A549 (cell line): ENCODE measurements around the gene NXPH3. TPM values are rescaled to one million over a fixed set of nuclear protein-coding genes. Genes with fewer than 3 reads are reported as not detected.

Experiments used
- ATAC-seq, 2 experiments: fragments of 200-7000 bp in 1 of 2; fragments of >200 bp in 1 of 2; cut with Nextera tagmentation in 1 of 2; cut with Tn5 transposase in 1 of 2; 3 replicates each; pipeline versions ENCODE4 v1.8.0 to v1.9.1; 2018 to 2020; ENCODE audit warnings: mild to moderate bottlenecking in 1 of 2, moderate library complexity in 1 of 2
- CTCF ChIA-PET: fragments of 300-600 bp; sonication (Branson Sonifier 250); formaldehyde crosslinking; extraction: SDS; loops from one replicate; lab custom pipeline; 2021; ENCODE audit warnings: antibody characterized with exemption, inconsistent platforms; lab: Yijun Ruan, JAX
- POLR2A ChIA-PET: fragments of 350-600 bp; formaldehyde crosslinking; extraction: SDS; loops from one replicate; lab custom pipeline; 2021; ENCODE audit warnings: antibody characterized with exemption, inconsistent platforms; lab: Yijun Ruan, JAX
- DNase-seq, 2 experiments: peaks; one replicate each; pipeline versions ENCODE4 v3.0.0 to v3.0.0-alpha.2; 2011 to 2016; ENCODE audit warnings: low read depth in 1 of 2, low spot score in 1 of 2
- FAIRE-seq: peaks from 2 replicates; lab custom pipeline; 2011; peaks lifted over from hg19 to GRCh38; lab: Jason Lieb, UNC
- H3K27ac ChIP-seq, 2 experiments: fragments of >200 bp; sonication (Bioruptor Twin); formaldehyde crosslinking; 3 replicates each; pipeline ENCODE4 v1.5.1; 2016 to 2017
- H3K4me1 ChIP-seq: fragments of >200 bp; sonication (Bioruptor Twin); formaldehyde crosslinking; 3 replicates; pipeline ENCODE4 v1.6.1; 2016
- H3K4me2 ChIP-seq: fragments of >200 bp; sonication (Bioruptor Twin); formaldehyde crosslinking; 3 replicates; pipeline ENCODE4 v1.6.1; 2016
- H3K4me3 ChIP-seq: fragments of >200 bp; sonication (Bioruptor Twin); formaldehyde crosslinking; 3 replicates; pipeline ENCODE4 v1.5.1; 2016
- H3K9me3 ChIP-seq: fragments of >200 bp; sonication (Bioruptor Twin); formaldehyde crosslinking; 3 replicates; pipeline ENCODE4 v1.6.1; 2016
- BCL3 ChIP-seq: fragments of >200 bp; sonication (Bioruptor Twin); formaldehyde crosslinking; IDR thresholded peaks from 3 replicates; pipeline ENCODE4 v1.6.1; 2016
- CHD4 ChIP-seq: fragments of 200-600 bp; sonication (generic); IDR thresholded peaks from 2 replicates; pipeline ENCODE4 v1.6.1; 2016; ENCODE audit warnings: antibody characterized with exemption, mild to moderate bottlenecking, borderline replicate concordance
- EHF ChIP-seq: fragments of 250-450 bp; sonication (Bioruptor Pico); IDR thresholded peaks from 2 replicates; pipeline ENCODE4 v1.5.0; 2020; ENCODE audit warnings: mild to moderate bottlenecking
- ELK1 ChIP-seq: fragments of 150-350 bp; IDR thresholded peaks from 2 replicates; pipeline ENCODE4 v1.6.1; 2014; ENCODE audit warnings: low read depth, mild to moderate bottlenecking, low read length
- EP300 ChIP-seq, 2 experiments: fragments of >200 bp; sonication (Bioruptor Twin); formaldehyde crosslinking; IDR thresholded peaks; 2 replicates in 1 of 2; 3 replicates in 1 of 2; pipeline ENCODE4 v1.6.1; 2016 to 2017
- FOSB ChIP-seq: fragments of 250-450 bp; sonication (Bioruptor Pico); IDR thresholded peaks from 2 replicates; pipeline ENCODE4 v1.5.0; 2020; ENCODE audit warnings: mild to moderate bottlenecking, moderate library complexity
- FOXS1 ChIP-seq: fragments of 250-450 bp; sonication (Bioruptor Pico); IDR thresholded peaks from 2 replicates; pipeline ENCODE4 v1.5.0; 2020; ENCODE audit warnings: mild to moderate bottlenecking, moderate library complexity
- GATA3 ChIP-seq: IDR thresholded peaks from 2 replicates; pipeline ENCODE4 v1.6.1; 2012; ENCODE audit warnings: borderline replicate concordance
- HDAC2 ChIP-seq: fragments of 200-600 bp; sonication (generic); IDR thresholded peaks from 2 replicates; pipeline ENCODE4 v1.6.1; 2016
- HEYL ChIP-seq: fragments of 250-450 bp; sonication (Bioruptor Pico); IDR thresholded peaks from 2 replicates; pipeline ENCODE4 v1.8.0; 2021; ENCODE audit warnings: mild to moderate bottlenecking, moderate library complexity
- HOXB5 ChIP-seq: fragments of 250-450 bp; sonication (Bioruptor Pico); IDR thresholded peaks from 2 replicates; pipeline ENCODE4 v1.5.0; 2020; ENCODE audit warnings: mild to moderate bottlenecking, moderate library complexity
- JUN ChIP-seq, 2 experiments: fragments of >200 bp; sonication (Bioruptor Twin); formaldehyde crosslinking; IDR thresholded peaks; 2 replicates in 1 of 2; 3 replicates in 1 of 2; pipeline ENCODE4 v1.6.1; 2016 to 2017
- KDM1A ChIP-seq: fragments of 200-600 bp; sonication (generic); IDR thresholded peaks from 2 replicates; pipeline ENCODE4 v1.6.1; 2016; ENCODE audit warnings: low read depth, mild to moderate bottlenecking
- MAFK ChIP-seq: fragments of 450-650 bp; IDR thresholded peaks from 2 replicates; pipeline ENCODE4 v1.6.1; 2014; ENCODE audit not compliant: partially characterized antibody
- MYC ChIP-seq: IDR thresholded peaks from 2 replicates; pipeline ENCODE4 v1.6.1; 2012; ENCODE audit warnings: mild to moderate bottlenecking, inconsistent platforms, low read length, improper control_type of control experiment, borderline replicate concordance
- NFE2L2 ChIP-seq: fragments of 150-350 bp; conservative IDR thresholded peaks from 2 replicates; pipeline ENCODE4 v1.6.1; 2014; ENCODE audit warnings: low read length
- NPAS2 ChIP-seq: fragments of 250-450 bp; sonication (Bioruptor Pico); IDR thresholded peaks from 2 replicates; pipeline ENCODE4 v1.8.0; 2022; ENCODE audit warnings: mild to moderate bottlenecking, moderate library complexity, borderline replicate concordance
- PBX3 ChIP-seq: IDR thresholded peaks from 2 replicates; pipeline ENCODE4 v1.6.1; 2012
- PHF8 ChIP-seq: fragments of 200-600 bp; sonication (generic); IDR thresholded peaks from 2 replicates; pipeline ENCODE4 v1.6.1; 2016; ENCODE audit warnings: low read depth, mild to moderate bottlenecking, antibody characterized with exemption, moderate library complexity, borderline replicate concordance
- POLR2A ChIP-seq: IDR thresholded peaks from 2 replicates; pipeline ENCODE4 v1.6.1; 2012; ENCODE audit warnings: mild to moderate bottlenecking, low read length
- RAD21 ChIP-seq, 2 experiments: fragments of >200 bp in 1 of 2; sonication (Bioruptor Twin) in 1 of 2; formaldehyde crosslinking in 1 of 2; IDR thresholded peaks in 1 of 2; conservative IDR thresholded peaks in 1 of 2; 2 replicates in 1 of 2; 3 replicates in 1 of 2; pipeline ENCODE4 v1.6.1; 2012 to 2018; ENCODE audit warnings: inconsistent platforms in 1 of 2
- RARB ChIP-seq: fragments of 250-450 bp; sonication (Bioruptor Pico); IDR thresholded peaks from 2 replicates; pipeline ENCODE4 v1.8.0; 2021; ENCODE audit warnings: mild to moderate bottlenecking, moderate library complexity
- RFX5 ChIP-seq: fragments of 450-650 bp; IDR thresholded peaks from 2 replicates; pipeline ENCODE4 v1.7.1; 2014; ENCODE audit warnings: antibody characterized with exemption, mild to moderate bottlenecking, moderate library complexity
- TFCP2L1 ChIP-seq: fragments of 250-450 bp; sonication (Bioruptor Pico); IDR thresholded peaks from 2 replicates; pipeline ENCODE4 v1.5.0; 2021; ENCODE audit warnings: mild to moderate bottlenecking
- USF2 ChIP-seq: fragments of 450-650 bp; IDR thresholded peaks from 2 replicates; pipeline ENCODE4 v1.6.1; 2014; ENCODE audit warnings: antibody characterized with exemption
- ZC3H11A ChIP-seq: fragments of 450-650 bp; IDR thresholded peaks from 2 replicates; pipeline ENCODE4 v1.6.1; 2014; ENCODE audit warnings: antibody characterized with exemption, mild to moderate bottlenecking
- ZFP36 ChIP-seq: fragments of 450-650 bp; IDR thresholded peaks from 2 replicates; pipeline ENCODE4 v1.6.1; 2014; ENCODE audit warnings: borderline replicate concordance; ENCODE audit not compliant: partially characterized antibody
- ZNF302 ChIP-seq: fragments of 250-450 bp; sonication (Bioruptor Pico); IDR thresholded peaks from 2 replicates; pipeline ENCODE4 v1.9.0; 2021; ENCODE audit warnings: inconsistent platforms, mild to moderate bottlenecking, moderate library complexity
- WGBS: methylation state at CpG from one replicate; pipeline ENCODE4 v1.1.6; 2017; ENCODE audit errors: missing lambda C conversion rate; 5-methylcytosine and 5-hydroxymethylcytosine counted together
- polyA plus RNA-seq, 4 experiments: library from polyadenylated mRNA; depleted of rRNA in 3 of 4; stranded (reverse); fragments of >200 nt; fragmentation: RNase III in 1 of 4; extraction: RNeasy Plus Mini Kit Qiagen cat#74134 plus additional on column Dnase treatment in 1 of 4; gene quantifications; 2 replicates in 3 of 4; 3 replicates in 1 of 4; pipeline ENCODE4 v1.2.3, GENCODE V29; 2011 to 2017

NXPH3 gene
- polyA plus RNA-seq, 2 of the 4 experiments (the other 2 are of a cell fraction) = 0.12 to 0.30 TPM

GRCh38 chr17:49576917-49577649 lies 1.4 kb downstream of the NXPH3 start:
- TF ChIP-seq EP300 (IDR thresholded peaks at IDR 0.05) (no peak), GATA3 (no peak), ZC3H11A (no peak), PHF8 (no peak), RFX5 (no peak), MYC (no peak), CHD4 (no peak), USF2 (no peak), MAFK (no peak), JUN (IDR thresholded peaks at IDR 0.05) (no peak), HEYL (no peak), ELK1 (no peak), HOXB5 (CRISPR knock-in tag) (no peak), EHF (CRISPR knock-in tag) (no peak), RAD21 (conservative IDR thresholded peaks at IDR 0.05 in 1 of 2, IDR thresholded peaks at IDR 0.05 in 1 of 2) (no peak), PBX3 (no peak), NPAS2 (CRISPR knock-in tag) (no peak), HDAC2 (no peak)
- Histone ChIP-seq H3K4me2 (peak overlapping the region; percentile 98), H3K4me3 (peak overlapping the region; percentile 53), H3K27ac (peak overlapping the region in 1 of 2 experiments; percentile 73; a peak in 3 of 6 replicates), H3K9me3 (no peaks in the 10 kb centered on the region), H3K4me1 (peaks cover 4% of the 10 kb centered on the region; the same call in 1 of the 3 replicates)
- DNase-seq (no peak), ATAC-seq (peak in 1 of 2 experiments; percentile 6; a peak in 3 of 6 replicates), FAIRE-seq (no peak)
- 63% methylated on average over 22 of the region's 22 CpGs for WGBS
- ChIA-PET POLR2A (no interaction called here), CTCF (interaction anchor here (1.1 to 40.8 kb wide), 13 partner anchors 7 to 420 kb away, joined by 3 to 2008 read pairs (median 17); partner anchors contain the start of gene SLC35B1)

GRCh38 chr17:49577650-49577934 lies 1.9 kb downstream of the NXPH3 start:
- 35% methylated on average over 3 of the region's 3 CpGs for WGBS
- H3K4me3 ChIP-seq = no peak overlapping the region
- FAIRE-seq (peak; percentile 32), DNase-seq (no peak), ATAC-seq (no peak)
- no peak overlapping the region for H3K27ac ChIP-seq
- ChIA-PET CTCF (interaction anchor here (3.8 to 40.8 kb wide), 4 partner anchors 8 to 420 kb away, joined by 26 to 2008 read pairs (median 176); partner anchors contain the start of gene SLC35B1), POLR2A (no interaction called here)
- TF ChIP-seq POLR2A = no peak
- TF ChIP-seq TFCP2L1 (CRISPR knock-in tag) = no peak
- TF ChIP-seq KDM1A = no peak
- TF ChIP-seq NFE2L2 = no peak
- no peak for TF ChIP-seq EHF (CRISPR knock-in tag)
- TF ChIP-seq MYC = no peak
- no peak for TF ChIP-seq FOSB (CRISPR knock-in tag)
- no peak for TF ChIP-seq FOXS1 (CRISPR knock-in tag)
- TF ChIP-seq BCL3 = no peak
- no peak for TF ChIP-seq ZFP36
- no peak for TF ChIP-seq ZNF302 (CRISPR knock-in tag)
- no peak for TF ChIP-seq RFX5
- TF ChIP-seq RAD21 (conservative IDR thresholded peaks at IDR 0.05 in 1 of 2, IDR thresholded peaks at IDR 0.05 in 1 of 2) = no peak
- TF ChIP-seq PHF8 = no peak
- no peak for TF ChIP-seq RARB (CRISPR knock-in tag)
- TF ChIP-seq EP300 (IDR thresholded peaks at IDR 0.05) = no peak
- peaks cover 4% of the 10 kb centered on the region; the same call in 1 of the 3 replicates for H3K4me1 ChIP-seq
- H3K4me2 ChIP-seq = no peak overlapping the region
- H3K9me3 ChIP-seq = no peaks in the 10 kb centered on the region
